HG02759 (cell line): Measurements from ENCODE around the gene KAT14.
A peak's percentile ranks its signal among the peaks of the same experiment; 100 is the strongest.
"Not testable (repeated sequence)": the region's sequence is repeated elsewhere in the genome, so short reads cannot be mapped to it uniquely, and the experiment has no call there.

Source experiments
- ATAC-seq: cut with Tn5 transposase; IDR thresholded peaks from one replicate; pipeline ENCODE4 v1.9.1; 2021; ENCODE audit warnings: mild to moderate bottlenecking, moderate library complexity; ENCODE audit not compliant: unreplicated experiment

KAT14 gene, protein sequence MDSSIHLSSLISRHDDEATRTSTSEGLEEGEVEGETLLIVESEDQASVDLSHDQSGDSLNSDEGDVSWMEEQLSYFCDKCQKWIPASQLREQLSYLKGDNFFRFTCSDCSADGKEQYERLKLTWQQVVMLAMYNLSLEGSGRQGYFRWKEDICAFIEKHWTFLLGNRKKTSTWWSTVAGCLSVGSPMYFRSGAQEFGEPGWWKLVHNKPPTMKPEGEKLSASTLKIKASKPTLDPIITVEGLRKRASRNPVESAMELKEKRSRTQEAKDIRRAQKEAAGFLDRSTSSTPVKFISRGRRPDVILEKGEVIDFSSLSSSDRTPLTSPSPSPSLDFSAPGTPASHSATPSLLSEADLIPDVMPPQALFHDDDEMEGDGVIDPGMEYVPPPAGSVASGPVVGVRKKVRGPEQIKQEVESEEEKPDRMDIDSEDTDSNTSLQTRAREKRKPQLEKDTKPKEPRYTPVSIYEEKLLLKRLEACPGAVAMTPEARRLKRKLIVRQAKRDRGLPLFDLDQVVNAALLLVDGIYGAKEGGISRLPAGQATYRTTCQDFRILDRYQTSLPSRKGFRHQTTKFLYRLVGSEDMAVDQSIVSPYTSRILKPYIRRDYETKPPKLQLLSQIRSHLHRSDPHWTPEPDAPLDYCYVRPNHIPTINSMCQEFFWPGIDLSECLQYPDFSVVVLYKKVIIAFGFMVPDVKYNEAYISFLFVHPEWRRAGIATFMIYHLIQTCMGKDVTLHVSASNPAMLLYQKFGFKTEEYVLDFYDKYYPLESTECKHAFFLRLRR

GRCh38 chr20:18137412-18138265 is at the start of gene KAT14, which contains the start of gene PET117:
KAT14 (plus strand) TSS chr20:18137863; CDS start chr20:18142661, 4,798 bp downstream.
PET117 (plus strand) TSS chr20:18137863; CDS start chr20:18137956, 93 bp downstream.
- peak; percentile 92 for ATAC-seq

GRCh38 chr20:18088298-18088697 is 49.4 kb upstream of the KAT14 start:
- ATAC-seq, result not testable (repeated sequence)

DNA sequence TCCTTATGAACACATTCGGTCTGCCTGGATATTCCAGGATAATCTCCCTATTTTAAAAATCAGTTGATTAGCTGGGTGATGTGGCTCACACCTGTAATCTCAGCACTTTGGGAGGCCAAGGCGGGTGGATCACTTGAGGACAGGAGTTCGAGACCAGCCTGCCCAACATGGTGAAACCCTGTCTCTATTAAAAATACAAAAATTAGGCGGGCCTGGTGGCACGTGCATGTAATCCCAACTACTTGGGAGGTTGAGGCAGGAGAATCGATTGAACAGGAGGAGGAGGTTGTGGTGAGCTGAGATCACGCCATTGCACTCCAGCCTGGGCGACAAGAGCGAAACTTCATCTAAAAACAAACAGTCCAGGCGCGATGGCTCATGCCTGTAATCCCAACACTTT is 48.8 kb upstream of the KAT14 start:
- not testable (repeated sequence) for ATAC-seq

DNA sequence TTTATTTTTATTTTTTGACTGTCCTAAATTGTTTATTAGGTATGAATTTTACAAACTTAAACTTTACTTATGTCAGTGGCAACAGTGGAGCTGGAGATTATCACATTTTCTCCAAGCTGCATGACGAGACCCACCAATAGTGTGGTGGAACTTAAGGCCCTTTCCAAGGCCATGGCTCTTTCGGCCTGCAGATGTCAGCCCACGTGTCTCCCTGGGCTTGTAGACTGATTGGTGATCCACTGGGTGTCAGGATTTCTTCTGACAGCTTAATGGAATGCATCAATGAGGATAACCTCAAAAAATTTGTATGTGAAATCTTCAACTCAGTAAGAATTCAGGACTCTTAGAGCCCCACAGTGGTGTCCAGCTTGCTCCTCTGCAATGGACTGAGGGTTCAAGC is 47.6 kb upstream of the KAT14 start:
- ATAC-seq, result no peak

DNA sequence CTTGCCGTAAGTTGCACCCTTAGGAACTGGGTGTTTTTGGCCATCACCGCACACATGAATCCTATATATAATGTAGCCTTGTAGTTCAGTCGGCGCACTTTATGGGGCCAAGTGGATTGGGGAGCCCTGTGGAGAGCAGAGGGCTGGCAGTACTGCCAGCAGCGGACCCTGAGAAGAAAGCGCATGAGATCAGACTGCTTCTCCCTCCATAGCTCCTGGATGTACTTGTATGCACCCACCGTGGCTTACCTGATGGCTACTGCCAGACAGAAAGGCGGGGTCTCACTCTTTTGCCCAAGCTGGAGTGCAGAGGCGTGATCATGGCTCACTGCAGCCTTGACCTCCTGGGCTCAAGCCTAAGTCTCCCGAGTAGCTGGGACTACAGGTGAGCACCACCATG is 47.2 kb upstream of the KAT14 start:
- no peak for ATAC-seq

- no peak for ATAC-seq
Measured at GRCh38 chr20:18091623-18092022, 46.0 kb upstream of the KAT14 start.

- no peak for ATAC-seq
Measured at GRCh38 chr20:18092890-18093289, 44.8 kb upstream of the KAT14 start.

DNA sequence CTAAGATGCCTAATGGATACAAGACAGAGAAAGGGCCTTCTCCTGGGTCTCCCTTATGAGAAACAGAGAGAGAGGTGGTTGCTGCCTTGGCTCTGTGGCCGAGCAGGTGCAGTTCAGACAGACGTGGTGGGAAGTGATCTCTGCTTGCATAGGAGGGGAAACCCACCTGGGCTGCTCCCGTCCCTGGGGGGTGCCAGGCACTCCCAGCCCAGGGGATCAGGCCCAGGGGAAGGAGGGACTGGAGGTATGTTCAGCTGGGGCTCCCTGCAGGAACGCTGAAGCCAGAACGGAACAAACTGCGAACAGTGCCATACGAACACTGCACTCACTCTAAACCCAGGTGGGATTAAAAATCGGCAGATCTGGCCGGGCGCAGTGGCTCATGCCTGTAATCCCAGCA is 44.3 kb upstream of the KAT14 start:
- no peak for ATAC-seq

DNA sequence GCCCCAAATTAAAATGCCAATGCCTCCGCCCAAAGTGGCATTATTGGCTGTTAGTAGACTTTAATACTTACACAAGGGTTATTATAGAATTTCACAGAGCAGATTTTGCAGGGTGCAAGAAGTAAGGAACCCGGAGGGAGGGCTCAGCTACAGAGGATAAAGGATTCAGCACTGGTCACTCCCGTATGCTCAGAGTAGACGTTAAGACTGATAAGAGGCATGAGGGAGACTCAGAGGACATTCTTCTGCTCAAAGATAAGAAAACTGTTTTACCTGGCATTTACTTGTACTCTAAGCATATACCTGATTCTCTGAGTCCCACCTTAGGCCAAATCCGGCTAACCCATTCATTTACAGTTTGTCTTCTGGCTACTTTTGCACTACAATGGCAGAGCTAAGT is 43.5 kb upstream of the KAT14 start:
- no peak for ATAC-seq

DNA sequence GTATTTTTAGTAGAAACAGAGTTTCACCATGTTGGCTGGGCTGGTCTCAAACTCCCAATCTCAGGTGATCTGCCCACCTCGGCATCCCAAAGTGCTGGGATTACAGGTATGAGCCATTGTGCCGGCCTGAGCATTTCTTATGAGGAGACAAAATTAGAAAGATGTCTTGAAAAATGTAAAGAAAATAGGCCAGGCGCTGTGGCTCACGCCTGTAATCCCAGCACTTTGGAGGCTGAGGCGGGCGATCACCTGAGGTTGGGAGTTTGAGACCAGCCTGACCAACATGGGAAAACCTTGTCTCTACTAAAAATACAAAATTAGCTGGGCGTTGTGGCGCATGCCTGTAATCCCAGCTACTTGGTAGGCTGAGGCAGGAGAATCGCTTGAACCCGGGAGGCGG is 37.1 kb upstream of the KAT14 start:
- not testable (repeated sequence) for ATAC-seq

- ATAC-seq, result no peak
Measured at GRCh38 chr20:18101125-18101810, 36.4 kb upstream of the KAT14 start.

DNA sequence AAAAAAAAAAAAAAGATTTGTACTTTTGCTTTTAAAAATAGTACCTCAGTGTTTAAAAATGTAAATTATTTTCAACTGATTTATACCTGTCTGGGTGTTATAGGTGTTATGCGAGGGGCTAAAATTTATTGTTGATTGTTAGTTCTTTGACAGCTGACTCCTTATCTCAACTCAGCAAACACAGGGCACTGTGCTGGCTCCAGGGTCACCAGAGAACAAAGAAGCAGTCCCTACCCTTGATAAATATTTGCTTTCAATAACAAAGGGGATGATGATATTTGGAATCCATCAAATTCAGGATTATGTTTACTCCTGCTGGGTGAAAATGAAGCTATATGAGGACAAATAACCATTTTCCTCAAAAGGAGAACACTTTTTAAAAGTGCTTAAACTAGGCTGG is 34.2 kb upstream of the KAT14 start:
- no peak for ATAC-seq

DNA sequence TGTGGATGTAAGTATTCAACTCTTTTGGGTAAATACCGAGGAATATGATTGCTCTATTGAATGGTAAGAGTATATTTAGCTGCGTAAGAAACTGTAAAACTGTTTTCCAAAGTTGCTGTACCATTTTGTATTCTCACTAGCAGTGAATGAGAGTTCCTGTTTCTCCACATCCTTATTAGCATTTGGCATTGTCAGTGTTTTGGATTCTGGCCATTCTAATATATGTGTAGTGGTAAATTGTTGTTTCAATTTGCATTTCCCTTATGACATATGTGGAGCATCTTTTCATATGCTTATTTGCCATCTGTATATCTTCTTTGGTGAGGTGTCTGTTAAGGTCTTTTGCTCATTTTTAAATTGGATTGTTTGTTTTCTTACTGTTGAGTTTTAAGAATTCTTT is 29.3 kb upstream of the KAT14 start:
- ATAC-seq, result no peak

DNA sequence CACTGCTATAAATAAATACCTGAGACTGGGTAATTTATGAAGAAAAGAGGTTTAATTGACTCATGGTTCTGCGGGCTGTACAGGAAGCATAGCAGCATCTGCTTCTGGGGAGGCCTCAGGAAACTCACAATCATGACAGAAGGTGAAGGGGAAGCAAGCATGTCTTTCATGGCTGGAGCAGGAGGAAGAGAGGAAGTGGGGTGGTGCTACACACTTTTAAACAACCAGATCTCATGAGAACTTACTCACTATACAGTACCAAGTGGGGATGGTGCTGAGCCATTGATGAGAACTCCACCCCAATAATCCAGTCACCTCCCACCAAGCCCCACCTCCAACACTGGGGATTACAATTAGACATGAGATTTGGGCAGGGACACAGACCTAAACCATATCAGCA is 9.1 kb upstream of the KAT14 start:
- not testable (repeated sequence) for ATAC-seq

GRCh38 chr20:18132663-18133062 is 5.0 kb upstream of the KAT14 start:
- ATAC-seq, result no peak

DNA sequence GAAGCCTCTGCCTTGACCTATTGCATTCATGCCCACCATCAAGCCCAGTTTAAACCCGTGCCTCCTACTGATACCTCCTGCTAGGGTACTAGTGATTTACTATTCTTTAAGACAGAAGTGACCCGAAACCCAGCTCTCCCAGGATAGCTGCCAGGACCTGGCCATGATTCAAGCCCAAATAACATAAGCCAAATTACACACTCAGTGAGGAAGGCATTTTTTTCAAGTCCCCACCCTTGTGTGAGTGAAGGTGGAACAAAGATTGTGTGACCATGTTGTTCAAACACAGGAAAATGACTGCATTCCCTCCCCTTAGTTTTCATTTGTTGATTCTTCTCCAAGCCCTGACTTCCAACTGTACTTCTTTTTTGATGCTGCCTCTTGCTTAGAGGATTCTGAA is 3.7 kb upstream of the KAT14 start:
- ATAC-seq, result no peak

GRCh38 chr20:18138266-18138582 is 561 bp downstream of the KAT14 start:
- ATAC-seq, result peak; percentile 34

DNA sequence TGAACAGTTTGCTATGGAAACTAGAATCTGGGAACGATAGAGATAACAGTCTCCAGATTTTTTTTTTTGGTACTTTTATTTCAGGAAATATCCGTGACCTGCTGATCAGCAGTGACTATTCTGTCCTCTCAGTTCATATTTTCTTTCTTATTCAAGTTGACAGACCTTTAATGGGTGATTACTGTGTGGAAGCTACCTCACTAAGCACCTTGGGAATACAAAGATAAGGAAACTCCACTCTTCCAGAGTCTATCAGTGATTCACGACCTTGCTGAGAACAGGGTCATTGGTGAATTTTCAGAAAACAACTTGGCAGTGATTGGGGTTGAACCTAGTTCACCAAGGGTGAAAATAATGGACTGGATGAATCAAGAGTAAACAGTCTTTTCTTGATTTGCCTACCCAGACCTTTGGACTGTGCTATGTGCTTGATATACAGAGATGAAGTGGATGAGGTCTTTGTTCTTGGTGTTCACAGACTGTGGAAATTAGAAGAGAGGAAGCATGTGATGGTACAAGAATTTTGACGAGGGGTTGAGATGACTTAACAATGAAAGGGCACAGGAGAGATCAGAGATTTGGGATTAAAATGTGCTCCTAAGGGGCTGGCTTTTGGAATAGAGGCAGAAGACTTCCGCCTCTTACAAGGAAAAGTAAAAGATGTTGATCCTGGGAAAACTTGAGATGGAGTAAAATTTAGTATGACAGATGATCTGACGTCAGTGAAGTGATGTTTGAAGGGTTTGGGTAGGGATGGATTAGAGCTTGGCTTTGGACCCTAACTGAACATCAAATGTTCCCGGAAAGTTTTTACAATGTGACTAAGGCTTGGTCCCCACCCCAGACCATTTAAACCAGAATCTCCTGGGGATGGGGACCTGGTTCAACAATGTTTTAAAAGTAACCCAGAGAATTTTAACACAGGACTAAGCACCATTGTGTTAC is 1.2 kb downstream of the KAT14 start:
- ATAC-seq, result no peak

GRCh38 chr20:18139832-18140231 is 2.2 kb downstream of the KAT14 start:
- no peak for ATAC-seq
